ENCODE measurements around the gene KRTAP19-1. TPM values are rescaled to one million over a fixed set of nuclear protein-coding genes. Genes with fewer than 3 reads are reported as not detected.
"Not testable (repeated sequence)": the region's sequence is repeated elsewhere in the genome, so short reads cannot be mapped to it uniquely, and the experiment has no call there.

The KRTAP19-1 gene
- total RNA-seq (2014; rRNA removed; shearing (Covaris generic)), result not detected in 2 replicates

- in situ Hi-C loops (cut with HindIII; ENCODE audit: low sequenced_read_pairs), result no loop called here
- DNase-seq (ENCODE audit: low spot score), result no peak
Observed at GRCh38 chr21:30480145-30480544, at the start of gene KRTAP19-1. Gene KRTAP19-1 (minus strand): TSS chr21:30480367. CDS start chr21:30480317, 50 bp downstream.

GRCh38 chr21:30518876-30519275 lies 38.7 kb upstream of the KRTAP19-1 start:
- DNase-seq (ENCODE audit: low spot score), result no peak
- in situ Hi-C loops (cut with HindIII; ENCODE audit: low sequenced_read_pairs), result no loop called here

GRCh38 chr21:30515681-30516080 lies 35.5 kb upstream of the KRTAP19-1 start:
- in situ Hi-C loops (cut with HindIII; ENCODE audit: low sequenced_read_pairs), result no loop called here
- no peak for DNase-seq (ENCODE audit: low spot score)

- DNase-seq (ENCODE audit: low spot score); in situ Hi-C loops (cut with HindIII; ENCODE audit: low sequenced_read_pairs): not testable (repeated sequence)
Observed at GRCh38 chr21:30505621-30506205, 25.5 kb upstream of the KRTAP19-1 start.

- in situ Hi-C loops (cut with HindIII; ENCODE audit: low sequenced_read_pairs), result no loop called here
Observed at GRCh38 chr21:30502041-30502440, 21.9 kb upstream of the KRTAP19-1 start, which contains the start of gene KRTAP19-5. Gene KRTAP19-5 (minus strand): TSS chr21:30502141. CDS start chr21:30502090, 51 bp downstream.

GRCh38 chr21:30497065-30497464 lies 16.9 kb upstream of the KRTAP19-1 start, which contains the start of gene KRTAP19-4:
Gene KRTAP19-4 (minus strand): TSS chr21:30497165. CDS start chr21:30497110, 55 bp downstream.
- DNase-seq (ENCODE audit: low spot score), result no peak
- in situ Hi-C loops (cut with HindIII; ENCODE audit: low sequenced_read_pairs), result no loop called here

More at GRCh38 chr21:30502041-30502440, 21.9 kb upstream of the KRTAP19-1 start, which contains the start of gene KRTAP19-5:
- no peak for DNase-seq (ENCODE audit: low spot score)

GRCh38 chr21:30491963-30492428 lies 11.8 kb upstream of the KRTAP19-1 start, which contains the start of gene KRTAP19-3:
Gene KRTAP19-3 (minus strand): TSS chr21:30492013. CDS start chr21:30491957, 56 bp downstream.
- in situ Hi-C loops (cut with HindIII; ENCODE audit: low sequenced_read_pairs), result no loop called here
- no peak for DNase-seq (ENCODE audit: low spot score)

GRCh38 chr21:30487336-30487735 lies 7.2 kb upstream of the KRTAP19-1 start, which contains the start of gene KRTAP19-2:
Gene KRTAP19-2 (minus strand): TSS chr21:30487436. CDS start chr21:30487348, 88 bp downstream.
- DNase-seq (ENCODE audit: low spot score), result no peak
- in situ Hi-C loops (cut with HindIII; ENCODE audit: low sequenced_read_pairs), result no loop called here

- in situ Hi-C loops (cut with HindIII; ENCODE audit: low sequenced_read_pairs), result no loop called here
- DNase-seq (ENCODE audit: low spot score), result no peak
Observed at GRCh38 chr21:30486180-30486579, 6.0 kb upstream of the KRTAP19-1 start.

GRCh38 chr21:30482130-30482529 lies 2.0 kb upstream of the KRTAP19-1 start:
- DNase-seq (ENCODE audit: low spot score), result no peak
- in situ Hi-C loops (cut with HindIII; ENCODE audit: low sequenced_read_pairs), result no loop called here

- no peak for DNase-seq (ENCODE audit: low spot score)
- in situ Hi-C loops (cut with HindIII; ENCODE audit: low sequenced_read_pairs), result no loop called here
Observed at GRCh38 chr21:30479259-30479658, 908 bp downstream of the KRTAP19-1 start.

GRCh38 chr21:30478004-30478403 lies 2.2 kb downstream of the KRTAP19-1 start:
- in situ Hi-C loops (cut with HindIII; ENCODE audit: low sequenced_read_pairs), result no loop called here
- no peak for DNase-seq (ENCODE audit: low spot score)

- DNase-seq (ENCODE audit: low spot score), result no peak
- in situ Hi-C loops (cut with HindIII; ENCODE audit: low sequenced_read_pairs), result no loop called here
Observed at GRCh38 chr21:30468900-30469714, 11.1 kb downstream of the KRTAP19-1 start.

GRCh38 chr21:30463713-30464112 lies 16.5 kb downstream of the KRTAP19-1 start:
- in situ Hi-C loops (cut with HindIII; ENCODE audit: low sequenced_read_pairs), result no loop called here
- DNase-seq (ENCODE audit: low spot score), result no peak

GRCh38 chr21:30448514-30448913 lies 31.7 kb downstream of the KRTAP19-1 start:
- in situ Hi-C loops (cut with HindIII; ENCODE audit: low sequenced_read_pairs), result no loop called here
- DNase-seq (ENCODE audit: low spot score), result no peak

GRCh38 chr21:30447056-30447455 lies 33.1 kb downstream of the KRTAP19-1 start:
- in situ Hi-C loops (cut with HindIII; ENCODE audit: low sequenced_read_pairs), result no loop called here
- DNase-seq (ENCODE audit: low spot score), result no peak

GRCh38 chr21:30444204-30444603 lies 36.0 kb downstream of the KRTAP19-1 start:
- in situ Hi-C loops (cut with HindIII; ENCODE audit: low sequenced_read_pairs), result no loop called here
- no peak for DNase-seq (ENCODE audit: low spot score)

- no peak for DNase-seq (ENCODE audit: low spot score)
- in situ Hi-C loops (cut with HindIII; ENCODE audit: low sequenced_read_pairs), result no loop called here
Observed at GRCh38 chr21:30443226-30443625, 36.9 kb downstream of the KRTAP19-1 start.

- in situ Hi-C loops (cut with HindIII; ENCODE audit: low sequenced_read_pairs), result no loop called here
- no peak for DNase-seq (ENCODE audit: low spot score)
Observed at GRCh38 chr21:30439975-30440374, 40.2 kb downstream of the KRTAP19-1 start, which contains the start of gene KRTAP15-1. Gene KRTAP15-1 (plus strand): TSS chr21:30440275. CDS start chr21:30440328, 53 bp downstream.
